Measurements from ENCODE around the gene AVP. TPM values are rescaled to one million over a fixed set of nuclear protein-coding genes. Genes with fewer than 3 reads are reported as not detected.

The AVP gene
- total and polyA plus RNA-seq, 9 of the 15 experiments (the other 6 are each of a cell fraction or from before 2014, with no cell fraction given) = not detected

- H3K4me1 ChIP-seq (replicated peaks in 1 of 2; ENCODE audit: control insufficient read depth in 2 of 2, insufficient read depth in 2 of 2, low read length in 2 of 2) = peaks cover 0 to 8% of the 10 kb centered on the region in 2 experiments; a peak in 2 of 5 replicates
- BruUV-seq (replicated peaks) = no TSS peak
- TF ChIP-seq DPF2 (IDR thresholded peaks at IDR 0.05) (peak; percentile 47; the same call in 1 of the 2 replicates), ZBTB2 (IDR thresholded peaks at IDR 0.05) (peak; percentile 54; the same call in 1 of the 2 replicates), ZNF512 (tag; IDR thresholded peaks at IDR 0.05) (peak; percentile 59; the same call in 1 of the 2 replicates), POLR3G (IDR thresholded peaks at IDR 0.05; ENCODE audit: extremely low read depth, insufficient read length, insufficient replicate concordance) (no peak), RB1 (IDR thresholded peaks at IDR 0.05; ENCODE audit: low read depth) (no peak), TAF1 (IDR thresholded peaks at IDR 0.05; ENCODE audit: control insufficient read depth, extremely low read depth, insufficient read depth, low read length, severe bottlenecking) (no peak), GABPB1 (CRISPR knock-in tag; IDR thresholded peaks at IDR 0.05) (no peak), GTF3C2 (IDR thresholded peaks at IDR 0.05; ENCODE audit: borderline replicate concordance, extremely low read depth, insufficient read length) (no peak), HOXB6 (CRISPR knock-in tag; IDR thresholded peaks at IDR 0.05; ENCODE audit: borderline replicate concordance) (no peak), BCL6 (CRISPR knock-in tag; IDR thresholded peaks at IDR 0.05) (no peak), CAMTA2 (CRISPR knock-in tag; conservative IDR thresholded peaks at IDR 0.05) (no peak)
- POLR2A ChIA-PET = no interaction called here
- H3K27me3 ChIP-seq (ENCODE audit: control insufficient read depth in 2 of 2, insufficient read depth in 2 of 2, low read length in 2 of 2) = no peaks in the 10 kb centered on the region
- DNase-seq (ENCODE audit: extremely low read depth in 1 of 4, low spot score in 3 of 4) (no peak), ATAC-seq (no peak), FAIRE-seq (no peak)
- peaks cover 14% of the 10 kb centered on the region; the same call in 2 of the 3 replicates for H3K36me3 ChIP-seq (ENCODE audit: control insufficient read depth, insufficient read depth, low read length)
- no peak overlapping the region for H3K4me3 ChIP-seq
- no peak overlapping the region for H2AFZ ChIP-seq (ENCODE audit: low read depth, low read length)
- H4K20me1 ChIP-seq (replicated peaks; ENCODE audit: control insufficient read depth, insufficient read depth, low read length) = no peaks in the 10 kb centered on the region
- H3K79me2 ChIP-seq (ENCODE audit: control insufficient read depth, insufficient read depth, low read length) = no peaks in the 10 kb centered on the region
- no peak overlapping the region for H3K27ac ChIP-seq (ENCODE audit: extremely low read depth, low read depth, low read length)
- no peak overlapping the region for H3K9ac ChIP-seq (ENCODE audit: insufficient read depth in 1 of 2, low read depth in 2 of 2, low read length in 2 of 2)
- H3K4me2 ChIP-seq (ENCODE audit: insufficient read depth, low read length) = no peak overlapping the region
- H3K9me1 ChIP-seq (ENCODE audit: control insufficient read depth, insufficient read depth, low read length) = no peaks in the 10 kb centered on the region
- no peaks in the 10 kb centered on the region for H3K9me3 ChIP-seq (replicated peaks; ENCODE audit: control insufficient read depth, insufficient read depth, low read depth, low read length)
- intact Hi-C loops (cut with micrococcal nuclease) (no loop called here), in situ Hi-C loops (cut with MboI) (no loop called here)
- CTCF ChIA-PET (ENCODE audit: low intra/inter-chr PET ratio) = no interaction called here
- WGBS (ENCODE audit: insufficient coverage, low coverage, missing lambda C conversion rate) = 40% methylated on average over 1 of the region's 1 CpG
Observed at GRCh38 chr20:3126527-3126859, 42.0 kb upstream of the AVP start.

Data from K562 (cell line).